CD4-positive, alpha-beta memory T cell (primary cell): Measurements from ENCODE around the gene PLEKHF1. TPM values are rescaled to one million over a fixed set of nuclear protein-coding genes. Genes with fewer than 3 reads are reported as not detected.

Experiments
- CTCF ChIA-PET: fragments of 350-600 bp; sonication (Branson Sonifier 250); formaldehyde crosslinking; loops from one replicate; lab custom pipeline; 2021; ENCODE audit warnings: inconsistent platforms; ENCODE audit not compliant: partially characterized antibody; lab: Charles Lee
- POLR2A ChIA-PET: fragments of 350-600 bp; sonication (Branson Sonifier 250); formaldehyde crosslinking; loops from one replicate; lab custom pipeline; 2021; ENCODE audit not compliant: partially characterized antibody; lab: Charles Lee
- DNase-seq, 5 donors: peaks; one replicate each; pipeline versions ENCODE4 v3.0.0 to v3.0.0-alpha.2; 2020 to 2022; ENCODE audit warnings: mixed read lengths in 1 of 5
- H3K27ac ChIP-seq: one replicate; pipeline ENCODE4 v1.7.0; 2013; ENCODE audit warnings: low read depth, low read length
- H3K27me3 ChIP-seq: 2 replicates; pipeline ENCODE4 v1.7.0; 2013; ENCODE audit warnings: mild to moderate bottlenecking, low read length, moderate library complexity; ENCODE audit not compliant: insufficient read depth
- H3K36me3 ChIP-seq: 2 replicates; pipeline ENCODE4 v1.7.0; 2013; ENCODE audit warnings: mild to moderate bottlenecking, low read length, moderate library complexity; ENCODE audit not compliant: insufficient read depth
- H3K4me1 ChIP-seq: 2 replicates; pipeline ENCODE4 v1.7.0; 2013; ENCODE audit warnings: mild to moderate bottlenecking, low read length, moderate library complexity; ENCODE audit not compliant: insufficient read depth
- H3K4me3 ChIP-seq, 2 donors: one replicate each; pipeline ENCODE4 v1.7.0; 2013; ENCODE audit warnings: low read length in 2 of 2, mild to moderate bottlenecking in 1 of 2
- H3K9me3 ChIP-seq, 2 donors: one replicate each; pipeline ENCODE4 v1.7.0; 2013; ENCODE audit warnings: low read length in 2 of 2, control low read depth in 1 of 2; ENCODE audit not compliant: control insufficient read depth in 1 of 2
- H3K27ac Mint-ChIP-seq, 7 donors: one replicate each; pipeline ENCODE4 v1.8.0; 2020 to 2021; ENCODE audit warnings: mixed read lengths in 7 of 7, mild to moderate bottlenecking in 6 of 7, inconsistent platforms in 3 of 7, moderate library complexity in 3 of 7
- H3K27me3 Mint-ChIP-seq, 2 donors: one replicate each; pipeline ENCODE4 v1.8.0; 2020 to 2021; ENCODE audit warnings: mixed read lengths in 2 of 2
- H3K36me3 Mint-ChIP-seq, 2 donors: one replicate each; pipeline ENCODE4 v1.8.0; 2020 to 2021; ENCODE audit warnings: mixed read lengths in 2 of 2, inconsistent platforms in 1 of 2, mild to moderate bottlenecking in 1 of 2
- H3K4me1 Mint-ChIP-seq, 4 donors: one replicate each; pipeline ENCODE4 v1.8.0; 2020 to 2021; ENCODE audit warnings: mixed read lengths in 4 of 4, mild to moderate bottlenecking in 1 of 4
- H3K4me3 Mint-ChIP-seq, 8 donors: one replicate each; pipeline ENCODE4 v1.8.0; 2020 to 2021; ENCODE audit warnings: mixed read lengths in 8 of 8, mild to moderate bottlenecking in 7 of 8, moderate library complexity in 6 of 8, inconsistent platforms in 3 of 8
- H3K9me3 Mint-ChIP-seq, 8 donors: one replicate each; pipeline ENCODE4 v1.8.0; 2020 to 2021; ENCODE audit warnings: mixed read lengths in 8 of 8, mild to moderate bottlenecking in 5 of 8, inconsistent platforms in 3 of 8, moderate library complexity in 1 of 8
- intact Hi-C: fragments of 100-400 bp; cut with micrococcal nuclease; formaldehyde crosslinking; loops from one replicate; pipeline ENCODE4 v1.15.1; 2023
- polyA plus RNA-seq, 2 donors: library from polyadenylated mRNA; unstranded; fragments of 300-500 nt; fragmentation: Illumina TruSeq; gene quantifications; one replicate each; pipeline ENCODE4 v1.2.3, GENCODE V29; 2021
- total RNA-seq, 2 experiments: library from RNA; stranded (reverse); gene quantifications; one replicate each; pipeline ENCODE4 v1.2.3, GENCODE V29; 2021

PLEKHF1 gene
- total and polyA plus RNA-seq, 4 experiments from 2014 or later = 15.3 to 36.0 (median 31.8) TPM

DNA sequence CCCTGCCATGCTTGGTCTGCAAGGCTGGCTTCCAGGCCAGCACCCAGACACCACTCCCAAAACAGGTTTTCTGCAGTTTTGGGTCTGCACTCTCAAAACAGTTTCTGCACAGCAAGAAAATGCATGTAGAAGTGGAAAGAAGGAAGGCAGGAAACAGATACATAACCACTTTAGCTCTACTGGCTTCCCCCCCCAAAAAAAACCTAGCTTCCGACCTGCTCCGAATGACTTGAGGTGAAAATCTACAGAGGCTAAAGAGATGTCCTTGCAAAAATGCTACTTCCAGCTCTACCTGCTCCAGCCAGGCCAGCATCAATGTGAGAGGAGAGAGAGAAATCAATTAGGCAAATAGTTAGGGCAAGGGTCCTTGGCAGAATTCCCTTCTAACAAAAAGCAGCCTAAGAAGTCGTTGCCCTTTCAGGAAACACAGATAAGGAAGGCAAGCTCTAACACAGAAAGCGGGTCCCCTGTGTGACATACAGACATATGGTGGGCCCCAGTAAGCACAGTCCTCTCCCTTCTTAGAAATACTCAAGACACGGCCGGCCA, 46.4 kb downstream of the PLEKHF1 start:
- ChIA-PET CTCF (interaction anchor here (0.9 to 13.2 kb wide), 10 partner anchors 12 to 161 kb away, joined by 3 to 278 read pairs (median 4); partner anchors contain the start of genes PLEKHF1 and POP4), POLR2A (interaction anchor here (0.8 to 6.9 kb wide), 5 partner anchors 12 to 230 kb away, joined by 3 to 151 read pairs (median 105); partner anchors contain the start of genes PLEKHF1, POP4 and URI1)
- Mint-ChIP-seq H3K27me3 (no peaks in the 10 kb centered on the region), H3K4me3 (peak overlapping the region; percentile 58 to 88 (median 76)), H3K36me3 (peaks cover 8 to 27% of the 10 kb centered on the region in 2 donors), H3K4me1 (peaks cover 49 to 78% (median 61%) of the 10 kb centered on the region in 4 donors), H3K9me3 (no peaks in the 10 kb centered on the region), H3K27ac (peak overlapping the region; percentile 44 to 97 (median 93))
- Histone ChIP-seq H3K4me1 (peaks cover 68% of the 10 kb centered on the region), H3K36me3 (peaks cover 8% of the 10 kb centered on the region), H3K27ac (peak overlapping the region; percentile 14), H3K27me3 (no peaks in the 10 kb centered on the region), H3K4me3 (no peak overlapping the region), H3K9me3 (no peaks in the 10 kb centered on the region)
- peak in 2 of 5 donors; percentile 29 for DNase-seq
- intact Hi-C loops = no loop called here

DNA sequence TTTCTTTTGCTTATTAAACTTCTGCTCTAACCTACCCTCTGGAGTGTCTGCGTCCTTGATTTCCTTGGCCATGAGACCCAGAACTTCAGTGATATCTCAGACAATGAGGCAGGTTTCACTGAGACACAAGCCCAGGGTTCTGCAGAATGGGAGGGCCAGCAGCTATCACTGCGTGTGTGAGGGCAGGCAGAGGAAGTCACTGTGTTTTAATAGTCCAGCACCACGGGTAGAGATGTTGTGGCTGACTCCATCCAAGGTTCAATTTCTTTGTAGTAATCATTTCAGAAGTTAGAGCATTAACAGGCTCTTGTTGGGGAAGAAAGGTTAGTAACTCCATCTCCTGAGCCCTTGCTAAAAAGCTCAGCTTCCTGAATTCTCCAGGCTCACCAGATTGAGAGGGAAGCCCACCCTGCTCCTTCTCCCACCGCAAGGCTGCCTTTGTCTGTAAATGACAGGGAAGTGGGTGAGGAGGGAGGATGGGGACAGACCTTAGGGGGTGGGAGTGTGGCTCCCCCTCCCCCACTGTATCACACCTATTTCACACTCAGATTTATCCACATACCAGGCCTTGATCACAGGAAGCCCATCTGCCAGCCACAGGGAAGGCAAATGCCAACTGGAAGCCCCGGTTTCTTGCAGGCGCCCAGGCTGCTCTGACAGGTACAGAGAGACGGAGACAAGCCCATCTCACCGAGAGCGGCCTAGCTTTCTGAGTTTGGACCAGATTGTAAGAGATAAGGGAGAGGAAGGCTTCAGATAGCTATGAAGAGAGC, 47.7 kb downstream of the PLEKHF1 start:
- ChIA-PET POLR2A (interaction anchor here (0.8 to 6.9 kb wide), 12 partner anchors 13 to 229 kb away, joined by 3 to 151 read pairs (median 11); partner anchors contain the start of genes PLEKHF1, POP4 and URI1), CTCF (interaction anchor here (0.9 to 13.2 kb wide), 8 partner anchors 9 to 132 kb away, joined by 3 to 278 read pairs (median 12); partner anchors contain the start of genes PLEKHF1 and POP4)
- H3K36me3 ChIP-seq = no peaks in the 10 kb centered on the region
- H3K27ac ChIP-seq = peak overlapping the region; percentile 58
- no peaks in the 10 kb centered on the region for H3K9me3 ChIP-seq
- Mint-ChIP-seq H3K36me3 (peaks cover 3 to 17% of the 10 kb centered on the region in 2 donors), H3K4me3 (peak overlapping the region; percentile 86 to 95 (median 88)), H3K27ac (peak overlapping the region; percentile 93 to 97 (median 96)), H3K4me1 (peaks cover 49 to 79% (median 63%) of the 10 kb centered on the region in 4 donors), H3K27me3 (no peaks in the 10 kb centered on the region), H3K9me3 (no peaks in the 10 kb centered on the region)
- peaks cover 71% of the 10 kb centered on the region for H3K4me1 ChIP-seq
- intact Hi-C loops = no loop called here
- no peak for DNase-seq
- H3K27me3 ChIP-seq = no peaks in the 10 kb centered on the region
- peak overlapping the region; percentile 36 to 55 for H3K4me3 ChIP-seq

DNA sequence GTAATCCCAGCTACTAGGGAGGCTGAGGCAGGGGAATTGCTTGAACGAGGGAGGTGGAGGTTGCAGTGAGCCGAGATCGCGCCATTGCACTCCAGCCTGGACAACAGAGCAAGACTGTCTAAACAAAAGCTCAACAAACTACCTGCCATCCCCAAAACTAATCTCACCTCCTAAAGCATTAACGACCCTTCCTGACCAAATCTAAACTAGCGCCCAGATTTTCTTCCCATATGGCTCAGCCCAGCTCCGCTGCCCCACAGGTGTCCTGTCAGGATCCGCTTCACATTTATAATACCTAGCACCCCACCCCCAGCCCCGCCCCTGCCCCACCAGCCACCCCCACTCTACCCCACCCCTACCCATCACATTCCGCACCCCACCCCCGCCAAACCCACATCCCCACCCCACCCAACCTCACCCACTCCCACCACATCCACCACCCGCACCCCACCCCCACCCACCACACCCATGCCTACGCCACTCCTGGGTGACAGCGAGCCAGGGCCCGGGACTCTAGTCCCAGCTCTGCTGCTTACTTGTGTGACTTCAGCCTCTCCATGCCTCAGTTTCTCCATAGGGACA, 49.2 kb downstream of the PLEKHF1 start:
- Mint-ChIP-seq H3K4me3 (peak overlapping the region; percentile 86 to 95 (median 88)), H3K36me3 (peaks cover 3 to 13% of the 10 kb centered on the region in 2 donors), H3K27ac (peak overlapping the region; percentile 93 to 97 (median 96)), H3K9me3 (no peaks in the 10 kb centered on the region), H3K27me3 (no peaks in the 10 kb centered on the region), H3K4me1 (peaks cover 45 to 65% (median 58%) of the 10 kb centered on the region in 4 donors)
- peak overlapping the region; percentile 80 to 84 for H3K4me3 ChIP-seq
- intact Hi-C loops = loop anchor here (2.0 kb wide), 2 partner anchors 50 to 502 kb away; partner anchors contain the start of genes PLEKHF1 and UQCRFS1
- H3K9me3 ChIP-seq = no peaks in the 10 kb centered on the region
- DNase-seq = peak in 2 of 5 donors; percentile 72 to 76
- H3K27me3 ChIP-seq = no peaks in the 10 kb centered on the region
- H3K27ac ChIP-seq = peak overlapping the region; percentile 88
- ChIA-PET POLR2A (interaction anchor here (0.9 to 6.9 kb wide), 19 partner anchors 10 to 227 kb away, joined by 3 to 151 read pairs (median 11); partner anchors contain the start of genes PLEKHF1, POP4 and URI1), CTCF (interaction anchor here (0.9 to 13.2 kb wide), 7 partner anchors 14 to 144 kb away, joined by 3 to 278 read pairs (median 52); partner anchors contain the start of genes PLEKHF1 and POP4)
- peaks cover 63% of the 10 kb centered on the region for H3K4me1 ChIP-seq
- no peaks in the 10 kb centered on the region for H3K36me3 ChIP-seq

DNA sequence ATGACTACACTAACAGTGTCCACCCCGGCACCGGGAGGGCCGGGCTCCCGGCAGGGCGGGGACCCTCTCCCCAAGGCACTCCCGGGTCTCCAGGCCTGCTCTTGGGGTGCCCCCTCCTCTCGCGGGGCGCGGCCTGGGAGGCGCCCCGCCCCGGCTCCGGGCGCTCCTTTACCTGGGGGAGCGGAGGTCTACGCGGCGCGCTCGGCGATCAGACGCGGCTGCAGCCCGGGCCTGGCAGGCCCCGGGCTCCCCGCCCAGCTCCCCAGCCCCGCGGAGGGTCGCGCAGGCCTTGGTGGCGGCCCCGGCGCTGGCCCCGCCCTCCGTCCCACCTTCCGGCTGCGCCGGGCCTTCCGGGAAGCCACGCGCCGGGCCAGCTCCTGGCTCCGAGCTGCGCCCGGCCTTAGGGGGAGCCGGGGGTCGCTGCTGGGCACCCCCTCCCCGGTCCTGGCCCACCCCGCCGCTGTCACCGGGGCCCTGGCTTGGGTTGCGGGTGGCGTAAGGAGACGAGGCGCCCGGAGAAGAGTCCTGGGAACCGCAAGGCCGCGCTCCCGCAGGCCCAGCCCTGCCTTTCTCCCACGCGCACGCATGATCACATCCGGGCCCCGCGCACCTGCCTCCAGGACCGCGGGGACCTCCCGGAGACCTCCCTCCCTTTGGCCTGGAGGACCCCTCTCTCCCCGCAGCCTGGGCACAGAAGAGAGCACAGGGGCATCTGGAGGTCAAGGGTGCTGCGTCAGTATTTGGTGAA, 49.9 kb downstream of the PLEKHF1 start, which contains the start of gene C19orf12:
C19orf12 (minus strand) TSS at position 309 of the 748 bp plus-strand sequence. CDS start 6,848 bp downstream, outside the sequence.
- Histone ChIP-seq H3K4me3 (peak within 1 kb of the TSS; percentile 80 to 84), H3K27me3 (no peaks in the 10 kb centered on the region), H3K27ac (peak within 1 kb of the TSS; percentile 88), H3K4me1 (peaks cover 56% of the 10 kb centered on the region), H3K9me3 (no peaks in the 10 kb centered on the region), H3K36me3 (no peaks in the 10 kb centered on the region)
- POLR2A ChIA-PET = interaction anchor here (0.9 to 6.9 kb wide), 19 partner anchors 9 to 227 kb away, joined by 3 to 151 read pairs (median 10); partner anchors contain the start of genes PLEKHF1, POP4 and URI1
- peaks cover 41 to 60% (median 52%) of the 10 kb centered on the region in 4 donors for H3K4me1 Mint-ChIP-seq
- DNase-seq = peak in 4 of 5 donors; percentile 53 to 86 (median 80)
- intact Hi-C loops = loop anchor here (1.0 to 2.0 kb wide), 3 partner anchors 50 to 502 kb away; partner anchors contain the start of genes PLEKHF1 and UQCRFS1
- no peaks in the 10 kb centered on the region for H3K9me3 Mint-ChIP-seq
- no peaks in the 10 kb centered on the region for H3K27me3 Mint-ChIP-seq
- H3K36me3 Mint-ChIP-seq = peaks cover 3 to 13% of the 10 kb centered on the region in 2 donors
- CTCF ChIA-PET = interaction anchor here (0.9 to 13.2 kb wide), 12 partner anchors 8 to 158 kb away, joined by 3 to 278 read pairs (median 18); partner anchors contain the start of genes PLEKHF1 and POP4
- peak within 1 kb of the TSS; percentile 88 to 95 (median 92) for H3K4me3 Mint-ChIP-seq
- peak within 1 kb of the TSS; percentile 95 to 98 (median 98) for H3K27ac Mint-ChIP-seq

DNA sequence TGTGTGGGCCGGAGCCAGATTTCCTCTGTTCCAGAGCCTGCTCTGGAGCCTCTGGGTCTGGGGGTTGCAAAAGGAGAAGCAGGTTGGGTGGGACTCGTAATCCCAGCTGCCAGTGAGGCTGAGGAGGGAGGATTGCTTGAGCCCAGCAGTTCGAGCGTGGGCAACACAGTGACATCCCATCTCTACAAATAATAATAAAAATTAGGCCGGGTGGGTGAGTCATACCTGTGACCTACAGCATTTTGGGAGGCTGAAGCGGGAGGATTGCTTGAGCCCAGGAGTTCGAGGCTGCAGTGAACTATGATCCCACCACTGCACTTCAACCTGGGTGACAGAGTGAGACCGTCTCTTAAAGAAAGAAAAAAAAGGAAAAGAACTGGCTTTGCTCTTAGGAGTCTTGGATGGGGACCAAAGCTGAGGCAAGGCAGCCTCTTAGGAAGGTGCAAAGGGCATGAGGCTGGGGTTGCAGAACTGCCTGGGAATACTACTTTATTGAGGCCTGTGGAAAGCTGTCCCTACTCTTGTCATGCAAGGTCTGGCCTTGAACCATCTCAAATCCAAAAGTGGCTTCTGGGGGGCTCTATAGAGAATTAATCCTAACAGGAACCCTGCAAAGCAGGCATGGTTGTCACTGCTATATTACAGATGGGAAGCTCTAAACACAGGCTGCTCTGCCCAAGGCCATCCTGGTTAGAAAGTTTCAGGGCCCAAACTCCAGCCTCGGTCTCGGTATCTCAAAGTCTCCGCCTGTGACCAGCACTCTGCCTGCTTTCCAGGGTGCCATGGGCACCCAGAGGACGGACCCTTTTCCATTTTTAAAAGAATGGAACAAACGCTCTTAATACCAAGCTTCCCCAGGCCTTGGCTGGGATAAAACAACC, 50.7 kb downstream of the PLEKHF1 start:
- ChIA-PET POLR2A (interaction anchor here (0.8 to 6.9 kb wide), 22 partner anchors 10 to 157 kb away, joined by 3 to 151 read pairs (median 8); partner anchors contain the start of genes PLEKHF1 and POP4), CTCF (interaction anchor here (0.7 to 13.2 kb wide), 36 partner anchors 9 to 1923 kb away, joined by 3 to 278 read pairs (median 5); partner anchors contain the start of genes PLEKHF1 and POP4)
- intact Hi-C loops = loop anchor here (1.0 to 2.0 kb wide), 7 partner anchors 22 to 503 kb away; partner anchors contain the start of genes PLEKHF1, POP4 and UQCRFS1
- H3K36me3 ChIP-seq = no peaks in the 10 kb centered on the region
- Mint-ChIP-seq H3K36me3 (peaks cover 0 to 11% of the 10 kb centered on the region in 2 donors), H3K4me1 (peaks cover 36 to 52% (median 45%) of the 10 kb centered on the region in 4 donors), H3K27ac (peak overlapping the region; percentile 94 to 98 (median 98)), H3K9me3 (no peaks in the 10 kb centered on the region), H3K27me3 (no peaks in the 10 kb centered on the region), H3K4me3 (peak overlapping the region; percentile 87 to 94 (median 92))
- H3K9me3 ChIP-seq = no peaks in the 10 kb centered on the region
- peak overlapping the region; percentile 88 for H3K27ac ChIP-seq
- H3K4me1 ChIP-seq = peaks cover 48% of the 10 kb centered on the region
- peak overlapping the region; percentile 80 to 84 for H3K4me3 ChIP-seq
- DNase-seq = peak in 1 of 5 donors; percentile 10
- H3K27me3 ChIP-seq = no peaks in the 10 kb centered on the region
